Liver (tissue), 3 donors: ENCODE measurements around the gene P2RX3.
"Not testable (repeated sequence)": the region's sequence is repeated elsewhere in the genome, so short reads cannot be mapped to it uniquely, and the experiment has no call there.

ENCODE experiments used
- ATF3 ChIP-seq: IDR thresholded peaks from 2 replicates; pipeline ENCODE4 v1.6.1; 2016; ENCODE audit warnings: antibody characterized with exemption
- CTCF ChIP-seq: fragments of 150-350 bp; IDR thresholded peaks from 2 replicates; pipeline ENCODE4 v1.5.1; 2017; ENCODE audit warnings: improper control_type of control experiment, low read depth, low read length; ENCODE audit not compliant: missing input control
- EGR1 ChIP-seq, 2 donors: IDR thresholded peaks; 2 replicates each; pipeline ENCODE4 v1.6.1; 2016 to 2018; ENCODE audit warnings: antibody characterized with exemption in 2 of 2, low read depth in 2 of 2
- FOXA1 ChIP-seq: IDR thresholded peaks from 2 replicates; pipeline ENCODE4 v1.6.1; 2016; ENCODE audit warnings: antibody characterized with exemption
- FOXA2 ChIP-seq: IDR thresholded peaks from 2 replicates; pipeline ENCODE4 v1.6.1; 2016; ENCODE audit warnings: antibody characterized with exemption
- GABPA ChIP-seq, 2 donors: IDR thresholded peaks in 1 of 2; conservative IDR thresholded peaks in 1 of 2; 2 replicates each; pipeline ENCODE4 v1.6.1; 2016; ENCODE audit warnings: antibody characterized with exemption in 2 of 2, mild to moderate bottlenecking in 1 of 2, moderate library complexity in 1 of 2
- MAX ChIP-seq: IDR thresholded peaks from 2 replicates; pipeline ENCODE4 v1.6.1; 2016; ENCODE audit warnings: antibody characterized with exemption
- RAD21 ChIP-seq, 2 donors: IDR thresholded peaks; 2 replicates each; pipeline ENCODE4 v1.6.1; 2016; ENCODE audit warnings: antibody characterized with exemption in 2 of 2, mild to moderate bottlenecking in 2 of 2
- REST ChIP-seq: IDR thresholded peaks from 2 replicates; pipeline ENCODE4 v1.6.1; 2016; ENCODE audit warnings: antibody characterized with exemption, mild to moderate bottlenecking
- RXRA ChIP-seq, 2 donors: IDR thresholded peaks; 2 replicates each; pipeline ENCODE4 v1.6.1; 2017 to 2018; ENCODE audit warnings: antibody characterized with exemption in 2 of 2, mild to moderate bottlenecking in 1 of 2
- SP1 ChIP-seq: IDR thresholded peaks from 2 replicates; pipeline ENCODE4 v1.6.1; 2018; ENCODE audit warnings: antibody characterized with exemption, mild to moderate bottlenecking
- TAF1 ChIP-seq: conservative IDR thresholded peaks from 2 replicates; pipeline ENCODE4 v1.6.1; 2016; ENCODE audit warnings: antibody characterized with exemption, mild to moderate bottlenecking
- YY1 ChIP-seq: IDR thresholded peaks from 2 replicates; pipeline ENCODE4 v1.6.1; 2016; ENCODE audit warnings: antibody characterized with exemption, mild to moderate bottlenecking
- ZBTB33 ChIP-seq: IDR thresholded peaks from 2 replicates; pipeline ENCODE4 v1.6.1; 2016; ENCODE audit warnings: antibody characterized with exemption
- donor health status: healthy.
- donor health status: healthy.

- TF ChIP-seq CTCF; ZBTB33; REST; RXRA (IDR thresholded peaks at IDR 0.05); EGR1 (IDR thresholded peaks at IDR 0.05; ENCODE audit: low read depth in 2 of 2); ATF3; FOXA1; TAF1; RAD21 (IDR thresholded peaks at IDR 0.05); YY1; FOXA2; GABPA (IDR thresholded peaks at IDR 0.05 in 1 of 2, conservative IDR thresholded peaks at IDR 0.05 in 1 of 2); SP1; MAX: not testable (repeated sequence)
Observed at GRCh38 chr11:57403003-57403801, 65.0 kb downstream of the P2RX3 start.
